Upper lobe of left lung (tissue), 4 donors: ENCODE results near the gene SPINK5.

ENCODE experiments used
- POLR2A ChIP-seq, 4 donors: fragments of 450-650 bp; IDR thresholded peaks; one replicate each; pipeline ENCODE4 v1.5.1; 2016 to 2017; ENCODE audit warnings: antibody characterized with exemption in 4 of 4, mild to moderate bottlenecking in 2 of 4
- POLR2AphosphoS5 ChIP-seq, 2 donors: sonication (generic); formaldehyde crosslinking; IDR thresholded peaks; one replicate each; pipeline ENCODE4 v1.5.1; 2017; ENCODE audit warnings: antibody characterized with exemption in 2 of 2
- TF ChIP-seq, protein P1 (sequence below), 6 experiments: fragments of 450-650 bp in 4 of 6; fragments of 200-600 bp in 2 of 6; sonication (generic) in 2 of 6; IDR thresholded peaks; one replicate each; pipeline ENCODE4 v1.5.1; 2016 to 2019; ENCODE audit warnings: antibody characterized with exemption in 6 of 6

- no peak for TF ChIP-seq POLR2A (IDR thresholded peaks at IDR 0.05)
- TF ChIP-seq, protein P1, sequence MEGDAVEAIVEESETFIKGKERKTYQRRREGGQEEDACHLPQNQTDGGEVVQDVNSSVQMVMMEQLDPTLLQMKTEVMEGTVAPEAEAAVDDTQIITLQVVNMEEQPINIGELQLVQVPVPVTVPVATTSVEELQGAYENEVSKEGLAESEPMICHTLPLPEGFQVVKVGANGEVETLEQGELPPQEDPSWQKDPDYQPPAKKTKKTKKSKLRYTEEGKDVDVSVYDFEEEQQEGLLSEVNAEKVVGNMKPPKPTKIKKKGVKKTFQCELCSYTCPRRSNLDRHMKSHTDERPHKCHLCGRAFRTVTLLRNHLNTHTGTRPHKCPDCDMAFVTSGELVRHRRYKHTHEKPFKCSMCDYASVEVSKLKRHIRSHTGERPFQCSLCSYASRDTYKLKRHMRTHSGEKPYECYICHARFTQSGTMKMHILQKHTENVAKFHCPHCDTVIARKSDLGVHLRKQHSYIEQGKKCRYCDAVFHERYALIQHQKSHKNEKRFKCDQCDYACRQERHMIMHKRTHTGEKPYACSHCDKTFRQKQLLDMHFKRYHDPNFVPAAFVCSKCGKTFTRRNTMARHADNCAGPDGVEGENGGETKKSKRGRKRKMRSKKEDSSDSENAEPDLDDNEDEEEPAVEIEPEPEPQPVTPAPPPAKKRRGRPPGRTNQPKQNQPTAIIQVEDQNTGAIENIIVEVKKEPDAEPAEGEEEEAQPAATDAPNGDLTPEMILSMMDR (IDR thresholded peaks at IDR 0.05): no peak
- no peak for TF ChIP-seq POLR2AphosphoS5 (IDR thresholded peaks at IDR 0.05)
Observed at GRCh38 chr5:148043705-148044104, 20.1 kb upstream of the SPINK5 start.
